ENCODE results near the gene LRRFIP1. TPM values are rescaled to one million over a fixed set of nuclear protein-coding genes. Genes with fewer than 3 reads are reported as not detected.

Gene LRRFIP1
- polyA plus RNA-seq, 1 donor (not counting 4 experiments of a cell fraction or from before 2014, with no cell fraction given): 115 TPM

- Histone ChIP-seq H3K9me3 (ENCODE audit: control insufficient read depth, low read depth, low read length) (no peaks in the 10 kb centered on the region), H3K4me3 (ENCODE audit: control insufficient read depth in 2 of 3, extremely low read depth in 1 of 3, insufficient read depth in 2 of 3, low read depth in 1 of 3, low read length in 3 of 3) (no peak overlapping the region), H3K9ac (ENCODE audit: control insufficient read depth, extremely low read depth, insufficient read depth, low read length) (no peak overlapping the region), H2AFZ (ENCODE audit: control insufficient read depth, low read length) (no peak overlapping the region), H3K4me1 (ENCODE audit: control insufficient read depth, extremely low read depth, insufficient read depth, low read length) (peaks cover 15% of the 10 kb centered on the region), H3K27ac (ENCODE audit: control insufficient read depth, insufficient read depth, low read length) (no peak overlapping the region), H3K36me3 (ENCODE audit: control insufficient read depth in 2 of 2, extremely low read depth in 1 of 2, insufficient read depth in 2 of 2, low read length in 2 of 2) (no peaks in the 10 kb centered on the region), H3K79me2 (ENCODE audit: control insufficient read depth, insufficient read depth, low read length) (no peaks in the 10 kb centered on the region), H3K9me1 (ENCODE audit: control insufficient read depth, extremely low read depth, insufficient read depth, low read length) (no peaks in the 10 kb centered on the region), H4K20me1 (ENCODE audit: control insufficient read depth, extremely low read depth, insufficient read depth, low read length) (no peaks in the 10 kb centered on the region), H3K4me2 (ENCODE audit: control insufficient read depth, extremely low read depth, insufficient read depth, low read depth, low read length) (no peak overlapping the region), H3K27me3 (ENCODE audit: control insufficient read depth, extremely low read depth, insufficient read depth, low read length) (peaks cover 5% of the 10 kb centered on the region)
- FAIRE-seq (no peak), DNase-seq (ENCODE audit: low read depth, low spot score) (no peak)
- dilution Hi-C loops (cut with MboI; ENCODE audit: extremely low pct_ligation_motif_present, low sequenced_read_pairs): no loop called here
- TF ChIP-seq EZH2 (IDR thresholded peaks at IDR 0.05; ENCODE audit: low read length): no peak
- TF ChIP-seq CTCF (optimal IDR thresholded peaks at IDR 0.05 in 1 of 3, IDR thresholded peaks at IDR 0.05 in 1 of 3, conservative IDR thresholded peaks at IDR 0.05 in 1 of 3; ENCODE audit: extremely low read depth in 1 of 3, insufficient read depth in 2 of 3, low read length in 3 of 3): no peak
Observed at GRCh38 chr2:237663517-237664110, 36.2 kb downstream of the LRRFIP1 start.

GRCh38 chr2:237664151-237664550 is 36.8 kb downstream of the LRRFIP1 start:
- Histone ChIP-seq H2AFZ (ENCODE audit: control insufficient read depth, low read length) (no peak overlapping the region), H3K9ac (ENCODE audit: control insufficient read depth, extremely low read depth, insufficient read depth, low read length) (no peak overlapping the region), H3K4me1 (ENCODE audit: control insufficient read depth, extremely low read depth, insufficient read depth, low read length) (peaks cover 15% of the 10 kb centered on the region), H3K4me2 (ENCODE audit: control insufficient read depth, extremely low read depth, insufficient read depth, low read depth, low read length) (no peak overlapping the region), H3K36me3 (ENCODE audit: control insufficient read depth in 2 of 2, extremely low read depth in 1 of 2, insufficient read depth in 2 of 2, low read length in 2 of 2) (no peaks in the 10 kb centered on the region), H3K4me3 (ENCODE audit: control insufficient read depth in 2 of 3, extremely low read depth in 1 of 3, insufficient read depth in 2 of 3, low read depth in 1 of 3, low read length in 3 of 3) (no peak overlapping the region), H3K27ac (ENCODE audit: control insufficient read depth, insufficient read depth, low read length) (no peak overlapping the region), H3K9me1 (ENCODE audit: control insufficient read depth, extremely low read depth, insufficient read depth, low read length) (no peaks in the 10 kb centered on the region), H3K9me3 (ENCODE audit: control insufficient read depth, low read depth, low read length) (no peaks in the 10 kb centered on the region), H3K79me2 (ENCODE audit: control insufficient read depth, insufficient read depth, low read length) (no peaks in the 10 kb centered on the region), H3K27me3 (ENCODE audit: control insufficient read depth, extremely low read depth, insufficient read depth, low read length) (peaks cover 5% of the 10 kb centered on the region), H4K20me1 (ENCODE audit: control insufficient read depth, extremely low read depth, insufficient read depth, low read length) (no peaks in the 10 kb centered on the region)
- FAIRE-seq (no peak), DNase-seq (ENCODE audit: low read depth, low spot score) (no peak)
- dilution Hi-C loops (cut with MboI; ENCODE audit: extremely low pct_ligation_motif_present, low sequenced_read_pairs): no loop called here
- TF ChIP-seq CTCF (optimal IDR thresholded peaks at IDR 0.05 in 1 of 3, IDR thresholded peaks at IDR 0.05 in 1 of 3, conservative IDR thresholded peaks at IDR 0.05 in 1 of 3; ENCODE audit: extremely low read depth in 1 of 3, insufficient read depth in 2 of 3, low read length in 3 of 3) (no peak), EZH2 (IDR thresholded peaks at IDR 0.05; ENCODE audit: low read length) (no peak)
